ENCODE data around the gene COBLL1.
"Not testable (repeated sequence)": the region's sequence is repeated elsewhere in the genome, so short reads cannot be mapped to it uniquely, and the experiment has no call there.

Gene COBLL1

DNA sequence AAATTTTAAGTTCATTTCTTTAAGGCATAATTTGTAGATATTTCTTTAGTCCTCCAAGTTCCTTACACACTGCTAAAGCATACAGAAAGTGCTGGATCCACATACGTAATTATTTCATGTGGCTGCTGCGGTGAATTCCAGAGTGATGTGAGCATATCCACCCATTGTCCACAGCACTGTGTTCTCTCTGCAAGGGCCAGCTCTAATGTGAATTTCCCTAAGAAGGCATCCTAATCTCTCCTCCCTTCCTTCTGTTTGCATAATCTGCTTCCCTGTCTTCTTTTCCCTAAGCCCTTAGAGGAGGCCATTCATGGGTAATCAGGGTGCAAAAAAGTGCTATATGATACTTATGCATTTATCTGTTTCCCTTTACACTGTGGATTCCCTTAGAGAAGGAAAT lies 57.2 kb downstream of the COBLL1 start:
- no peak for DNase-seq

DNA sequence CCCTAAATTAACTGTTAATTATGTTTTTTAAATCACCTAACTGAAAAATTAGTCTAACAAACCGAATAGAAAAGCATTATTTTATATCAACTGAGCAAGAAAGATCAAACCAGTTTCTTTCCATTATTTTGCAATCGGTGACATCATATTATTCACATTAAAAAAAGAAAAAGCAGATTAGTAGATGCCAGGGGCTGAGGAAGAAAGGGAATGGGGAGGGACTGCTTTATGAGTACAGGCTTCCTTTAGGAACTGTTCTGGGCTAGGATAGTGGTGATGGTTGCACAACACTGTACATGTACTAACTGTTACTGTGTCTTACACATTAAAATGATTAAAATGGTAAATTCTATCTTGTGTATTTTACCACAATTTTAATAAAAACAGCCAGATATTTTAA lies 59.3 kb downstream of the COBLL1 start:
- DNase-seq = no peak

DNA sequence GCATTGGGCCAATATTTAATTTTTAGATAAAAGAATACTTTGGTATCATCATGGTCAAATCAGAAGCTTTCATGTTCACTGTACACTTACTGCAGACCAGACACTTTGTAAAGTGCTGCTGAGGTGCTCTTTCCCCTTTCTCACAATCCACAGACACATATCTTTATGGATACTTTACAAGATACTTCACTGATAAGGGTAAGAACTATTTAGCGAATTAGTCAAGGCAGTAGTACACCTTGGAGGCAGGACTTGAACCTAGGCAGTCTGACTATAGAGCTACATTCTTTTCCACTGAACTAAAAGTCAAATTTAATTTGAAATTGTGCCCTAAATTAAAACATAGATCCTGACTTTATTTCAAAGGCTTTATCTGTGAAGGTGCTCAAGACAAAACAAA lies 60.2 kb downstream of the COBLL1 start:
- no peak for DNase-seq

DNA sequence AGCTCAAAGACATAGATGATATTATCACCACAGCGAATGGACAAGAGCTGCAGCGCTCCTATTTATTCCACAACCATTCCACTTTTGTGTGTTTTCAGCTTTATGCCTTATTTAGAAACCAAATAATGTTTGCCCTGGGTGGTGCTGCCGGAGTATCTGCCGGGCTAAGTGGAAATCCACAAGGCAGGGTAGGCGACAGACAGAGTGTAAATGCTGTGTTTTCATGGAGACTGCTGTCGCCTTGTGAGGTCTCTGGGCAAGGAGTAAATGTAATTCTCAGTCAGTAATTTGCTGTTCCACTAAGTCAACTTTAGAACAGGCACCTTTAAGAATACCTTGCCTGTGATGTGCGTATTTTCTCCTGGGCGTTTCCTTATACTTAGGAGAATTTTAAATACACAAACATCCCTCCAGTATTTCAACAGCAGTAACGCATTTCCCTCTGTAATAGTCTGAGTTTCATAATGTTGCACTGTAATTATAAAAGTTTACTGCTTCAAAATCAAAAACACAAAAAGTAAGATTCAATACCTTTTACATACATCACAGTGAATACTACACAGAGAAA lies 60.9 kb downstream of the COBLL1 start:
- DNase-seq = no peak

DNA sequence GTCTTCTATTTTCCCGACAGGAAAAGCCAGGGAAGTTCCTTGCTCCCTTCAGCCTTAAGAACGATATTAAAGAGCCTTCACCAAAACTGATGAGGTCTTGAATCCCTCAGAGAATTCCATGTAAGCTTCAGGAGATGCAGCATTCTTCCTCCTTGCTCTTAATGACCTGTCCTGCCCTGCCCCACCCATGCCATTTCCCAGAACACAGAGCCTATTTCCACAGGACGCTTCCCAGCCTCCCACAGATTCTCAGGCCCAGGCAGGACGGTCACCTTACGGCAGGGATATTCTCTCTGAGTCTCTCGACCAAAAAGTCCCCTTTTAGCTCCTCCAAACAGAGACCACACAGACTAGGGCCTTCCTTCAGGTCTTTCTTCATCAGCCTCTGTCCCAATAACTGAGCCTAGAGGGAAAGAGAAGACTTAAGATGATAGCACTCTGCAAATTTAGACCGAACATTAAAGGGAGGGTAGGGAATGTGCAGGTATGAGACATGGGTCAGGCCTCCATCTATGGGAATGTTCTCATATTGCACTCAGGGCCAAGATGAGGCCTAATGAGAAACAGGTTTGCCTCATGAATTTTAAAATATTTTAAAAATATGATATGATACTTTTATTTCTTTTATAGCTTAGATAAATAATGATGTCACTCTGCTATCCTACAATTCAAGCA lies 62.1 kb downstream of the COBLL1 start:
- DNase-seq = no peak

DNA sequence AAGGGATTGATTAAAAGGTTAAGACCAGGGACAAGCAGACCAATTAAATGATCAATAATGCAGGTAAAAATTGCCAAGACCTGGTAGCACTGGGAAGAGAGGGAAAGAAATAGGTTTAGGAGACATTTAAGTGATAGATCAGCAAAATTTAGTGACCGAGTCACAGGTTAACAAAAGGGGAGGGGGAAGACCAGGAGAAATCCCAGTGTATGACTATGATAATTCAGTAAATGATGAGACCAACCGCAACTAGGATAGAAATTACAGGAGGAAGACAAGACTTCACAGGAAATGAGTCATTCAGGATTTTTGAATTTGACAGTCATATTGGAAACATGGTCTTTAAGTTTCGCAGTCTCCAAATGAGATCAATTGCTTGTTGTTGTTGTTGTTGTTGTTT lies 62.9 kb downstream of the COBLL1 start:
- DNase-seq = no peak

DNA sequence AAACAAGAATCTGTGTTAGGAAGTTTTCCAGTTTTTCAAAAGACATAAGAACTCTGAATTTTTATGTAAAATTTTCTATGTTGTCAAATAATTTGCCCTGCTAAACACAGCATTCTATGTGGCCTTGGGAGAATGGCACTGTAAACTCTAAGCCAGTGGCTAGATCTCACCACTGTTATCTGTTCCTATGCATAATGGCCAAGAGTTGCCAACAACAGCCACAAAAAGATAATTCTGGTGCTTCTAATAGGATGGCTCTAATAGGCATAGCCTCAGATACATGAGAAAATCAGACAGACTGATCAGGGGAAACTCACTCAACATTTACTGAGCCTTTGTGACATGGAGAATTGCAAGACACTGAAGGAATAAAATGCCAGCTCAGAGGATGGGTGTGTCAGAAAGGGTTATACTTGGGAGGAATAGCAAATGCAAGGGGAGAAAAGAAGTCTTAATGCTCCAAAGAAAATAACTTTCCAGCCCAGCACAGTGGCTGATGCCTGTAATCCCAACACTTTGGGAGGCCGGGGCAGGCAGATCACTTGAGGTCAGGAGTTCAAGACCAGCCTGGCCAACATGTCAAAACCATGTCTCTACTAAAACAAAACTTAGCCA lies 63.7 kb downstream of the COBLL1 start:
- no peak for DNase-seq

DNA sequence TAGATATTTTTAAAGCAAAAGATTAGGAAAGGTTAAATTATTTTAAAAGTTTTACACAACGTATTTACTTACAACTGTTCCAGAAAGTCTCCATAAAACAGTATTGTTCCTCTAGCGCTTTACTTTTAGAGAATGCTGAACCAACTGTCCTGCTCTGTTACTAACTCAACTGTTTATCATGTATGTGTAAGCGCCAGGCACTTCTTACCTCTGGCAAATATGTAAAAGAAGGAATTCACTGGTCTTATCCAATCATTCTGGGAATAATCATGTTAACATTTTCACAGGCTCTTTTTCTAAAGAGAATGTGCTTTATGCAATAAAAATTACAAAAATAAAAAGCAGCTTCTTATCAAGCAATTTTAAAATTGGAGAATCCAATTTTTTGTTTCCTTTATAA lies 68.0 kb downstream of the COBLL1 start:
- DNase-seq = no peak

DNA sequence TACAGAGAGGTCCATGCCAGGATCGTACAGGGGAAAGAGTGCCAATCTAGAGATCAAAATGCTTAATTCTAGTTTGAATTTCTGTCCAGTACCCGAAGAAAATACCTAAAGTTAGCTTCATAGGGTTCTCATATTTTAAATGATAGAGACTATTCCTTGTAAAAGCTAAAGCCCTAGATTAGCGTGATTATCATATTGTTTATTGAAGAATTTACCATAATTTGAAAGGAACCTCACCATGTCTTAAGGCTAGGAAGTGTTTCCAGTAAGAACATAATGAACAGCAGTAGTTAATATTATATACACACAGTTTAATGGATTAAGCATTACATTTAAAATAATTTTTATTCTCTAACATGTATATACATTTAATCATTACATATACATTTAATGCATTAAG lies 68.5 kb downstream of the COBLL1 start:
- no peak for DNase-seq

DNA sequence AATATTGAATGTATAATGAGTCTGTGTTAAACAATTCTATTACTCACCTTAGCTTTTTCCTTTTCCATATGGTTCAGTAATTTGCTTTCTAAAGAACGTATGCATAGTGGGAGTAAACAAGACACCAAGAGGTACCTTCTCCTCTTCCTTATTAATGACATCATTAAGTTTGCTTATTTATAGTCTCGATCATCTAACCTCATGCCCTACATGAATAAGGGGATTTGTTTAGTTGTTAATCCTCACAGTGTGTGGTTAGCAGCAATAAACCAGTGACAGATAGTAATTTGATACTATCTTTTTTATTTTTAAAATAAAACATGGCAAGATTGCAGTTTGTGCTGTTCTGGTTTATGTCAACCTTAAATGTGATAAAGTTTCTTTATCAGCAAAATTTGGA lies 69.7 kb downstream of the COBLL1 start:
- no peak for DNase-seq

DNA sequence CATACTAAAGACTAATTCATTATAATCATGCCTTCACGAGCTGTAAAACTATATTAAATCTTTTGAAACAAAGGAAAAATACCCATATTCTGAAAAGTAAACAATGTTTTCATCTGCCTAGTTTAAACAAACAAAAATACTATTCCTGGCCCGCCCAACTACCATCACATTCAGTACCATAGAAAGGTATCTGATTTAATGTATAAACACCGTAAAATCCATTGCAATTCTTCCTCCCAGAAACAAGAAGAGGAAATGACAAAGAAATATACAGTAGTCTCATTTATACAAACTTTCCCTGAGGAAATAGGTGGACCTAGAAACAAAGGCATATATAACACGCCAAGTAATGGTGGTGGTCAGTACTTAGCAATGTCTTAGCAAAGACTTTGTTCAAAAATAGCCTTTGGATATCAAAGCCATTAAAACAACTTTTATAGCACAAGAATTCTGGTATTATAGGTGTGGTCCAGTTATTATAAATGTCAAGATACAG lies 71.2 kb downstream of the COBLL1 start:
- DNase-seq = no peak

DNA sequence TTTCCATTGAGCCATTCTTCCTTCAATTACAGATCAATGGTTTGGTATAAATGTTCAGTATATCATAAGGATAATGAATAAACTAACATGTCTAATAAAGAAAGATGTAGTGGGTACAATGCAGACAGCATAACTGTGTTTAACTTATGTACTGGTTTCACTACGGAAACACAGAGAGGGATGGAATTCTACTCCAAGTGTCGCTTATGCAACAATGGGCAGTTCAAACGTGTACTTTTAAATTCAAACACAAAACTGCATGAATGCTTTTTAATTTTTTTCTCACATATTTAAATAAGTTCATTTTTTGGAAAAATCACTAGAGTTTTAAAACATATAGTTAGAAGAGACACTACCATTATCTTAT lies 74.7 kb downstream of the COBLL1 start:
- no peak for DNase-seq

DNA sequence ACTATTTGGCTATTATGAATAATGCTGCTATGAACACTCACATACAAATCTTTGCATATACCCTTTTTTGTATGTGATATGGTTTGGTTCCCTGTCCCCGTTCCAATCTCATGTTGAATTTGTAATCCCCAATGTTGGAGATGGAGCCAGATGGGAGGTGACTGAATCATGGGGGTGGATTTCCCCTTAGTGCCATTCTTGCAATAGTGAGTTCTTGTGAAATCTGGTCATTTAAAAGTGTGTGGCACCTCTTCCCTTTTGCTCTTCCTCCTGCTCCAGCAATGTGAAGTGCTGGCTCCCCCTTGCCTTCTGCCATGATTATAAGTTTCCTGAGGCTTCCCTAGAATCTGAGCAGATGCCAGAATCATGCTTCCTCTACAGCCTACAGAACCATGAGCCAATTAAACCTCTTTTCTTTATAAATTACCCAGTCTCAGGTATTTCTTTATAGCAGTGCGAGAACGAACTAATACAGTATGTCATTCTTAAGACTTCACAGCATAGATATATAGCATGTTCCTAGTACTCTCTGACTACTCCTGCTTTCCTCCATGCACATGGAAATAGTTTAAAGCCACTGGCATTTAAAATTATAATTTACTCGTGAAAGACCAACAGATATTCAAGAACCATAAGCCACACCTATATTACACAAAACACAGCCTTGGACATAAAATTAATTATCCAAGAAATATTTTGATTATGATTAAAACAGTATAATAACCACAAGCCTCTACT lies 75.2 kb downstream of the COBLL1 start:
- DNase-seq = no peak

DNA sequence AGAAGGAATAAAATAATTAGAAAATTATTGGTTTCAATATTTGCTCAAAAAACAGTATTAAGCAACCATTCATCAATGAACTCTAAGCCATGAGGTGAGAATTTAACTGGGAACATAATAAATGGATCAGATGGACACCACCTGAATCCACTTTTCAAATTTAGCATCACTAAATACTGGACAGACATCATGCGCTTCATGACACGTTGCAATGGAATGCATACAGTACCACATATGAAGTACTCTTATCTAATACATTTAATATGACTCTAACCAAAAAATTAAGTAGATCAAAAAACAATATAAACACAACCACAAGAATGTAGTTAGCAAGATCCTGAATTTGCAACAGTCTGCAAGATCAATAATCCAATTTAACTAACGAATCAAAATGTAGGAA lies 76.6 kb downstream of the COBLL1 start:
- no peak for DNase-seq

DNA sequence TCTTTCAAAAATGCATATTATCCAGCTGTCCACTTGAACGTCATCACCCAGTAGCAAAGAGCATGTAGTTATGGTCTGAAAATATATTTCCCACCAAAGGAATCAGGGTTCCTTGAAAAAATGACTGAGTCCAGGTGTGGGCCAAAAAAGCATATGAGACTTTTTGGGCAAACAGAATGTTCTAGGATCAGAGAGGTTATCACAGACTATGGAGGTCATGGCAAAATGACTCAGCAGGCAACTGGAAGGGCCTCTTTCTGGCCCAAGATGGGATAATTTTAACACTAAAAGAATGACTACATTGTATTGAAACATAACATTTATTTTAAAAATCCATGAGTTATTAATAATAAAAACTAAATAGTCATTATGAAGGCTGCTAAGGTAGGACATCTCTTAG lies 77.1 kb downstream of the COBLL1 start:
- no peak for DNase-seq

DNA sequence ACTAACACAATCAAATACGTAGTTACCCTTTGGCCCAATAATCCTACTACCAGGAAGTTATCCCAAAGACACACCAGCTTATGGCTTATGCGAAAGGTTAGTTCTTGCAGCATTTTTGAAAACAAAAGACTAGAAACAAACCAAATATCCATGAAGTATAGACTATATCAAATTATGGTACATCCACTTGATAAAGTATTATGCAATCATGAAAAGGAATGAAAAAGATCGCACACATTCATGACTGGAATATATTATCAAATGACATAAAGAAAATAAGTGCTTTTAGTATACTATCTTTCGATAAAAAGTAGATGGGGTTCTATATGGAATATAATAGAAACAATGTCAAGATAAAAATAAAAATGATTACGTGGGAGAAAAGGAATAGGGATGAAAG lies 78.2 kb downstream of the COBLL1 start:
- no peak for DNase-seq

DNA sequence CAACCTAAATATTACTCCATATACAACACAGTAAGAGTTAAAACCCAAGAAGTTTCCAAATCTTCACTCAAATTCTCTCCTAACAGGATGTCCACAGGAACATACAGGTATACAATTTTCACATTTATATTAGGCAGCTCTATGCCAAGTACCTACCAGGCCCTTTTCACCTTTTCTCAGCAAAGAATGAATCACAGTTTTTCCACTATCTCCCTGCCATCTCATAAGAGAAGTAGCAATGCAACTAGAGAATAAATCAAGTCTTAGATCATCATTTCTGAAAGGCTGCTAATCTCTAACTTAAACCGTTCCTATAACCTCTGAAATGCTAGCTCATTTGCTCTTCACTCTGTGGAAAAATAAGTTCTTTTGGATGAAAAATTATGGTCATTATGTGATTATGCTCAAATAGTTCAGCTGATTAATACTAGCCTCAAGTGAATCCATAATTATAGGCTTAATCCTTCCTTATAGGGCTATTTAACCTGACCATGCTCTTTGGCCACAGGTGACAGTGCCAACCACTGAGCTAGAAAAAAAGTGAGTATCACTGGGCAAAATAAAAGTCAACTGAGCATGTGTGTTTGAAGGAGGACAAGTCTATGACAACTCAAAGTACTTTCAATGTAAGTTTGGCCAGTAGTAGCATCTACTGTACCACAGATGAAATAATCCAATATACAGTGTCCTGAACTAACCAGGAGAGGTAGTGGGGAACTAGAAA lies 79.7 kb downstream of the COBLL1 start:
- no peak for DNase-seq

DNA sequence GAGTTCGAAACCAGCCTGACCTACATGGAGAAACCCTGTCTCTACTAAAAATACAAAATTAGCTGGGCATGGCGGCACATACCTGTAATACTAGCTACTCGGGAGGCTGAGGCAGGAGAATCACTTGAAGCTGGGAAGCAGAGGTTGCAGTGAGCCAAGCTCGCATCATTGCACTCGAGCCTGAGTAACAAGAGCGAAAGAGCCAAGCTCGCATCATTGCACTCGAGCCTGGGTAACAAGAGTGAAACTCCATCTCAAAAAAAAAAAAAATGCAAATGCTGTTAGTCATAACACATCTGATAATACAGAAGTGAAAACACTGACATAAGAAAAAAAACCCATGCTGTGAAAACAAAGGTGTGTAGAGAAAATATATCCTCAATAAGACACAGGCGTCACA lies 80.4 kb downstream of the COBLL1 start:
- not testable (repeated sequence) for DNase-seq

DNA sequence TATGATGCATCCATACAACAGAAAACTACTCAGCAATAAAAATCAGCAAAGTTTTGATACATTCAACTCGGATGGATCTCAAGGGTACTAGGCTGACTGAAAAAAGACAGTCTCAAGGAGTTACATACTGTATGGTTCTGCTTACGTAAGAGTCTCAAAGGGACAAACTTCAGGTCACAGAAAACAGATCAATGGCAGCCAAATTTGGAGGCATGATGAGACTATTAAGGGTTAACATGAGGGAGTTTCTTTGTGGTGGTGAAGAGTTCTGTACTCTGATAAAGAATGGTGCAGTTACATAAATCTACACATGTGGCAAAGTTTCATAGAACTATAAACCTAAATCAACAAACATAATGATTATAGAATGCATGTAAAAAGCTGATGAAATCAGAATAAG lies 81.4 kb downstream of the COBLL1 start:
- no peak for DNase-seq

DNA sequence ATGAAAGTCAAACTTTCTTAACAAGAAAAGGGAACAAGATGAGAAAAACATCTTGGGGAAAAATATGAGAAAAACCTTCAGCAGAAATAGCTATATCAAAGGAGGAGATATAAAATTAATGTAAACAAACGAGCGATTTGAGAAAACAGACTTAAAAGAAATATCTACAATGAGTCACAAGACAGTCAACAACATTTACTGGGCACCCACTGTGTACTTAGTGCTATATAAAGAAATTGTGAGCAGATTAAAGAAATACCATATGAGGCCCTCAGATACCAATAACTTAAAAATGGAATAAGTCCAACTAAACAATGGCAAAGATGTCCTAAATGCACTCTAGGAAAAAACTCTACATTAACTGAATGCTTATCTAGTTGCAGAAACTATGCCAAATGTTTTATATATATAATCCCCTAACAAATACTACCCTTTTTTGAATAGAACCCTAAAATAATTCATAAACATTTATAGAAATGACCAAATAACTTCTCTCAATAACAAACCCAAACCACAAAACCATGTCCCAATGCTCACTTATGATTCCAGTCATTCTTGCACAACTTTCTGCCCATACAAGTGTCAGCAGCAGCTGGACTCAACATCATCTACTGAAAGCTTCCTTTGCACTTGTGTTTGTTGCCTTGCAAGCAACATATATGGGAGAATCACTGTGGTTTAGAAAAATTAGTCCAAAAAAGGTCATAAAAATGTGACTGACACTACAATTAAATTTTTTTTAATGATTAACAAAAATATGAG lies 83.5 kb downstream of the COBLL1 start:
- no peak for DNase-seq

DNA sequence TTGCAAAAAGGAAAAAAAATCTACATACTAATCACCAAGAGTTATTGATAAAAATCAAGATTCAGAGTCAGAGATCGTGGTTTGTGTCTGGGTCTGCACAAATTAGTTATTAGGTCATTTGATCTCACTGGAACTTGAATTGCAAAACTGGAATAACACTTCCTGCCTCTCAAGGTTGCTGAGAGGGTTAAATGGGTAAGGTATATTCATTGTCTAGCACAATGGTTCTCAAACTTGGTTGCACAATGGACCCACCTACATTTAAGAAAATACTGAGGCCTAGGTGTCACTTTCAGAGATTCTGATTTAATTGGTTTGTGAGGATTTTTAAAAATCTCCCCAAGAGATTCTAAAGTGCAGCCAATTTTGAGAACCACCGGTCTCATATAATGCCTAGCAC lies 84.8 kb downstream of the COBLL1 start:
- DNase-seq = no peak

DNA sequence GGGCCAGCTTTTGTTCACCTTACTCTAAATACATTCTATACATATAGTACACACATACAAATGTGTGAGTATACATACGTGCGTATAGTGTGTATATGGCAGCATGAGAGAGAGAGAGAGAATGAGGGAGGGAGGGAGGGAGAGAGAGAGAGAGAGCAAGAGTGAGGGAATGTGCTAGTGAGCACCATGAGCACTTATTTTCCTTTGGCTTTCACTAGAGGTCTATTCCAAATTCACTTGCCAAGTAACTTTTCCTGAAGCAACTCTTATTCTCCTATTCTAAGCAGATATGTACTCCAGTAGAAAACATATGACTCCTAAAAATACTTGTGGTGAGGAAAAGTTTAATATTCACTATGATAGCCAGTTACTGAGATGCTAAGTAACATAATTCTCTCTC lies 85.7 kb downstream of the COBLL1 start:
- DNase-seq = no peak

Data from activated CD8-positive, alpha-beta memory T cell treated with anti-CD3 and anti-CD28 coated beads for 24 hours (primary cell).